Measurements from ENCODE around the gene SLC6A15.

Gene SLC6A15

DNA sequence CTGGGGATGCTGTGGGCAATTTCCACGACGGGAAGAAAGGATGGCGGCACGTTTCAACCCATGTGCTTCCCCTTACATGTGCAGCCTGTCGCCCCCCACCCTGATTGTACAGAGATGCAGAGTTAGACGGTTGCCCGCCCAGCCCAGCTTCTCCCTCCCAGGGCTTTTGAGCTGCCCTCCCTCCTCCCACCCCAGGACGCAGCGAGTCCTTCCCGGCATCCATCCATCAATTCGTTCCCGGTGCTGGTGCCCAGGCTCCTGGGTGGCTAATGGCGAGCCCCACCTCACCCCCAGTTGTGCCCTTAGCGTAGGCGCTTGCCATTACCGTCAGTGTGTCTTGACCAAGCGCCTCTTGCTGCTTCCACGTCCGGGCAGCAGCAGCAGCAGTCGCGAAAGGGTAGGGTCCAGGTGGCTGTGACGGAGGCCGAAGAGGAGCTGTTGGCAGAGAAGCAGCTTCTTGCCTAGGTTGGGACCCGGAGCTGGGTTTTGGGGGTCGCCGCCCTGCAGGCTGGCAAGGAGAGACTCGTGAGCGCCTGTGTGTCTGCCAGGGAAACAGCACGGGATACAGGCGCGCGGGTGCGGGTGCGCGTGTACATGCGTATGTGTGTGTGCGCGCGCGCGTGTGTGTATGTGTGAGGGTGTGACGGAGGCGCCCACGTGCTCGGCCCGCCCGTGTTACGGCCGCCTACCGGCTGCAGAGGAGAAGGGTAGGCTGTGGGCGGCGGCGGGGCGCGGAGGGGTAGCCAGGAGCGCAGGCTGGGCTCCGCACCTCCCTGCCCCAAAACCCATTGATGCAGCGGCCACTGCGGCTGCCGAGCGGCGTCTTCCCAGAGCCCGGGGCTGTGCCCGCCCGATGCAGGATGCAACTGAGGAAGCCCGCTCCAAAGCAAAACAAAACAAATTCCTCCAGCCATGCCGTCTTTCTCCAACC lies at the start of gene SLC6A15:
SLC6A15 (minus strand) TSS at position 602 of the 931 bp plus-strand sequence. CDS start 20,679 bp downstream, outside the sequence.
- peak; percentile 25 for DNase-seq (ENCODE audit: extremely low spot score)
- TF ChIP-seq, protein P1, sequence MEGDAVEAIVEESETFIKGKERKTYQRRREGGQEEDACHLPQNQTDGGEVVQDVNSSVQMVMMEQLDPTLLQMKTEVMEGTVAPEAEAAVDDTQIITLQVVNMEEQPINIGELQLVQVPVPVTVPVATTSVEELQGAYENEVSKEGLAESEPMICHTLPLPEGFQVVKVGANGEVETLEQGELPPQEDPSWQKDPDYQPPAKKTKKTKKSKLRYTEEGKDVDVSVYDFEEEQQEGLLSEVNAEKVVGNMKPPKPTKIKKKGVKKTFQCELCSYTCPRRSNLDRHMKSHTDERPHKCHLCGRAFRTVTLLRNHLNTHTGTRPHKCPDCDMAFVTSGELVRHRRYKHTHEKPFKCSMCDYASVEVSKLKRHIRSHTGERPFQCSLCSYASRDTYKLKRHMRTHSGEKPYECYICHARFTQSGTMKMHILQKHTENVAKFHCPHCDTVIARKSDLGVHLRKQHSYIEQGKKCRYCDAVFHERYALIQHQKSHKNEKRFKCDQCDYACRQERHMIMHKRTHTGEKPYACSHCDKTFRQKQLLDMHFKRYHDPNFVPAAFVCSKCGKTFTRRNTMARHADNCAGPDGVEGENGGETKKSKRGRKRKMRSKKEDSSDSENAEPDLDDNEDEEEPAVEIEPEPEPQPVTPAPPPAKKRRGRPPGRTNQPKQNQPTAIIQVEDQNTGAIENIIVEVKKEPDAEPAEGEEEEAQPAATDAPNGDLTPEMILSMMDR (IDR thresholded peaks at IDR 0.05; ENCODE audit: control extremely low read depth, extremely low read depth, low read depth, missing control alignments), result no peak
- ChIA-PET POLR2A (no interaction called here), CTCF (no interaction called here)

DNA sequence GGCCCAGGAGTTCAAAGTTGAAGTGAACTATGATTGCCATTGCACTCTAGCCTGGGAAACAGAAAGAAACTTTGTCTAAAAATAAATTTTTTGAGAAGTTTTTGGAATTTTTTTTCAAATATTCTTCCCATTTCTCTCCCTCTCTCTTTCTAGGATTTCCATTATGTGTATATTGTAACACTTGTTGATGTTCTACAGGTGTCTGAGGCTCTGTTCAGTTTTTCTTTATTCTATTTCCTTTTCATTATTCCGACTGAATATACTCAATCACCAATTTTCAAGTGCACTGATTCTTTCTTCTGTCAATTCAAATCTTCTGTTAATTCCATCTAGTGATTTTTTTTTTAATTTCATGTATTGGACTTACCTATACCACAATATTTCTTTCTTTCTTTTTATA lies 48.3 kb upstream of the SLC6A15 start:
- TF ChIP-seq, protein P1 (IDR thresholded peaks at IDR 0.05; ENCODE audit: control extremely low read depth, extremely low read depth, low read depth, missing control alignments), result no peak
- ChIA-PET CTCF (interaction anchor here (1.3 to 1.5 kb wide), 2 partner anchors 10 to 13 kb away, joined by 5 to 6 read pairs; no protein-coding TSS in a partner anchor), POLR2A (no interaction called here)
- DNase-seq (ENCODE audit: extremely low spot score), result no peak

DNA sequence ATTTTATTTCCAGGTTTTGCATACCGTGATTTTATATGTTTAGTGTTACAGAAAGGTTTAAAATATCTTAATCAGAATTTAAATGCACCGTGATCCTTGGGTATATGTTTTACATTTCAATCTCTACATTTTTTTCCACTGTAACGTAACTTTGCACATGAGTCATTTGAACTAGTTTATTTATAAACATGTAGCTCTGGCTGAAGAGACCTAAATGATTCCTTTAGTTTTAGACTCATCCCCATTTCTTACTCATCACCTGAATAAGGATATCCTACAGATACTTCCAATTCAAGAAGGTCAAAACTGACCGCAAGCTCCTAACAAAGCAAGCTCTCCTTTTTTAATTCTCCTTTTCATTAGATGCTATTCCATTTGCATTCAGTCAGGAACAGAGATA lies 42.7 kb upstream of the SLC6A15 start:
- ChIA-PET POLR2A (no interaction called here), CTCF (interaction anchor here (1.4 kb wide), 1 partner anchor 19 kb away, joined by 3 read pairs; no protein-coding TSS in a partner anchor)
- TF ChIP-seq, protein P1 (IDR thresholded peaks at IDR 0.05; ENCODE audit: control extremely low read depth, extremely low read depth, low read depth, missing control alignments), result no peak
- DNase-seq (ENCODE audit: extremely low spot score), result no peak

DNA sequence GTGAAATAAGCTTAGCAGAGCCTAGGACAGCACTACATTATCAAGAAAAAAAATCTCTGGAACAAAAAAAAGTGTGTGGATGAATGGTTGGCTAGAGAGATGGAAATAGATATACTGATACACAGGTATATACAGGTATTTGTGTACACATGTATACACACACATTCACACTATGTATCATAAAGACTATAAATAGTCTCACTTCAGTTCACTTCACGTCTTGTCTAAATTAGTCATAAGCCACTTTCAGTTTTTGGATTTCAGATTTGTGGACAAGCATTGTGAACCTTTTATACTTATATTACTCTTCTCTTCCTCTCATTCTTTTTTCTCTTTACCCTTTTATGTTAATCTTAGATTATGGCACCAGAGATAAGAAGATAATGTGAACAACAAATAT lies 41.8 kb upstream of the SLC6A15 start:
- ChIA-PET POLR2A (no interaction called here), CTCF (interaction anchor here (1.4 kb wide), 1 partner anchor 20 kb away, joined by 3 read pairs; no protein-coding TSS in a partner anchor)

DNA sequence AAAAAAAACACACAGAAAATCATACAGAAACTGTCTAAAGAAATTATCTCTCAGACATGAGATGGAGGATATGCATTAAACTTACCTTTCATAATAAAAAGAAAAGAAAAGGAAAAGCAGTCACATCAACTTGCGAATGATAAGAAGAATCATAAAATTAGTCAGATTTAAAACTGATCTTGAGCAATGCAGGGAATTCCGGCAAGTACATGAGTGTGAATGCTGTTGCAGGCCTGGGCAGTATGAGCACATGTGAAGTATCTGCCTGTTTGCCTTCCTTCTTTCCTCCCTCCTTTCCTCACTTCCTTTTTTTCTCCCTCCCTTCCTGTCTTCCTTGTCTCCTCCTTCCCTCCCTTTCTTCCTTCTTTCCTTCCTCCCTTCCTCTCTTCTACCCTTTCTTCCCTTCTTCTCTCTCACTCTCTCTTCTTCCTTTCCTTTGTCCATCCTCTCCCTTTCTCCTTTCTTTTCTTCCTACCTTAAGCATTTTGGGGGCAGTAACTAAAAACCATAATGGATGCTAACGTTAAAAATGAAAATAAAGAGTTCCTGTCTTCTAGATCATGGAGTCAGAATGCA lies 38.5 kb upstream of the SLC6A15 start:
- no peak for DNase-seq (ENCODE audit: extremely low spot score)
- POLR2A ChIA-PET, result no interaction called here
- CTCF ChIA-PET, result no interaction called here
- TF ChIP-seq, protein P1 (IDR thresholded peaks at IDR 0.05; ENCODE audit: control extremely low read depth, extremely low read depth, low read depth, missing control alignments), result no peak

More for the DNA sequence above, 41.8 kb upstream of the SLC6A15 start:
- TF ChIP-seq, protein P1 (IDR thresholded peaks at IDR 0.05; ENCODE audit: control extremely low read depth, extremely low read depth, low read depth, missing control alignments), result no peak
- no peak for DNase-seq (ENCODE audit: extremely low spot score)

DNA sequence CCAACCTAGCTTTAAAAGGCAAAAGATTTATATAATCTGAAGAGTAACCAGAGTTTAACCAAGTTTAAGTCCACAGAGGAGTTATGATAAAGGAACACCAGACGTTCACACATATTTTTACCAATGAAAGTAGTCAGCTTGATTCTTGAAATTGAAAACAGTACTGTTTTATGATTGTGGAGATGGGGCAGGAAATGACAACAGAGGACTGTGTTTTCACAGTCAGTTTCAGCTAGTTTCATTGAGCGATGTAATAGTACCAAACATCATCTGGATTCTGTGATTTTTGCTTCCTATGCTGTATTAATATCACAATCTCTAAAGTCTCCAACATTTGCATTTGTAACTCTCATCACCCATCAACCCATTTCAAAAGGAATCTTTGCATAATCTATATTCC lies 34.2 kb upstream of the SLC6A15 start:
- TF ChIP-seq, protein P1 (IDR thresholded peaks at IDR 0.05; ENCODE audit: control extremely low read depth, extremely low read depth, low read depth, missing control alignments), result no peak
- ChIA-PET POLR2A (no interaction called here), CTCF (interaction anchor here (1.3 to 1.5 kb wide), 3 partner anchors 15 to 44 kb away, joined by 3 read pairs; no protein-coding TSS in a partner anchor)
- DNase-seq (ENCODE audit: extremely low spot score), result no peak
